Mesodermal cell (in vitro differentiated cells): ENCODE data around the gene ACTL6B.
"Not testable (repeated sequence)": the region's sequence is repeated elsewhere in the genome, so short reads cannot be mapped to it uniquely, and the experiment has no call there.

Source experiments
- H3K27ac ChIP-seq: 2 replicates; pipeline ENCODE4 v1.7.0; 2013; ENCODE audit warnings: mild to moderate bottlenecking, low read depth, low read length, moderate library complexity; ENCODE audit not compliant: severe bottlenecking
- H3K36me3 ChIP-seq: 2 replicates; pipeline ENCODE4 v1.7.1; 2013; ENCODE audit warnings: mild to moderate bottlenecking, low read length, moderate library complexity; ENCODE audit not compliant: control insufficient read depth, insufficient read depth
- H3K4me1 ChIP-seq: one replicate; pipeline ENCODE4 v1.7.1; 2013; ENCODE audit warnings: mild to moderate bottlenecking, low read length; ENCODE audit not compliant: insufficient read depth, control insufficient read depth, poor library complexity, severe bottlenecking
- H3K4me3 ChIP-seq: 2 replicates; pipeline ENCODE4 v1.7.0; 2013; ENCODE audit warnings: low read length, control low read depth, mild to moderate bottlenecking; ENCODE audit not compliant: insufficient read depth, poor library complexity, severe bottlenecking; ENCODE audit errors: extremely low read depth
- H3K9me3 ChIP-seq: 2 replicates; pipeline ENCODE4 v1.7.1; 2013; ENCODE audit warnings: mild to moderate bottlenecking, low read length, moderate library complexity; ENCODE audit not compliant: control insufficient read depth
- WGBS, 2 experiments: methylation state at CpG; one replicate each; pipeline ENCODE4 v1.1.5; 2013; ENCODE audit warnings: missing lambda C conversion rate in 2 of 2; ENCODE audit not compliant: insufficient coverage in 2 of 2; 5-methylcytosine and 5-hydroxymethylcytosine counted together

ACTL6B gene

DNA sequence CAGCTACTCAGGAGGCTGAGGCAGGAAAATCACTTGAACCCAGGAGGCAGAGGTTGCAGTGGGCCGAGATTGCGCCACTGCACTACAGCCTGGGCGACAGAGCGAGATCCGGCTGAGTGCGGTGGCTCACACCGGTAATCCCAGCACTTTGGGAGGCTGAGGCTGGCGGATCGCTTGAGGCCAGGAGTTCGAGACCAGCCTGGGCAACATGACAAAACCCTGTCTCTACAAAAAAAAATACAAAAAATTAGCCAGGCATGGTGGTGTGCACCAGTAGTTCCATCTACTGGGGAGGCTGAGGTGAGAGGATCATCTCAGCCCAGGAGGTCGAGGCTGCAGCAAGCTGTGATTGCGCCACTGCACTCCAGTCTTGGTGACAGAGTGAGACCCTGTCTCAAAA, 12.9 kb upstream of the ACTL6B start:
- 89 to 91% methylated on average over 9 to 11 of the region's 12 CpGs for WGBS, 2 experiments
- not testable (repeated sequence) for H3K4me1 ChIP-seq, H3K9me3 ChIP-seq, H3K4me3 ChIP-seq, H3K27ac ChIP-seq, H3K36me3 ChIP-seq

DNA sequence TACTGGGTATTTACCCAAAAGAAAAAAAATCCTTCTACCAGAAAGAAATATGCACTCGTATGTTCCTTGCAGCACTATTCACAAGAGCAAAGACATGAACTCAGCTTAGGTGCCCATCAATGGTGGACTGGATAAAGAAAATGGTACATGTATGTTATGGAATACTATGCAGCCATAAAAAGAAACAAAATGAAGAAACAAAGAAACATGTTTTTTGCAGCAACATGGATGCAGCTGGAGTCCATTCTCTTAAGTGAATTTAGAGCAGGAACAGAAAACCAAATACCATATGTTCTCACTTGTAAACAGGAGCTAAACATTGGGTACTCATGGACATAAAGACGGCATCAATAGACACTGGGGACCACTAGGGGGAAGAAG, 11.8 kb upstream of the ACTL6B start:
- 83 to 100% methylated on average over 1 of the region's 2 CpGs for WGBS, 2 experiments
- H3K36me3 ChIP-seq: no peaks in the 10 kb centered on the region
- no peak overlapping the region for H3K27ac ChIP-seq
- H3K9me3 ChIP-seq: no peaks in the 10 kb centered on the region
- no peak overlapping the region for H3K4me3 ChIP-seq
- no peaks in the 10 kb centered on the region for H3K4me1 ChIP-seq

- no peak overlapping the region for H3K27ac ChIP-seq
- no peaks in the 10 kb centered on the region for H3K9me3 ChIP-seq
- WGBS, 2 experiments: 86 to 89% methylated on average over 9 to 15 of the region's 16 CpGs
- H3K4me1 ChIP-seq: no peaks in the 10 kb centered on the region
- no peak overlapping the region for H3K4me3 ChIP-seq
- H3K36me3 ChIP-seq: no peaks in the 10 kb centered on the region
Observed at GRCh38 chr7:100667331-100668068, 11.3 kb upstream of the ACTL6B start.

- 82 to 93% methylated on average over 2 to 3 of the region's 5 CpGs for WGBS, 2 experiments
- H3K4me3 ChIP-seq: no peak overlapping the region
- no peaks in the 10 kb centered on the region for H3K4me1 ChIP-seq
- H3K36me3 ChIP-seq: no peaks in the 10 kb centered on the region
- H3K9me3 ChIP-seq: no peaks in the 10 kb centered on the region
- H3K27ac ChIP-seq: no peak overlapping the region
Observed at GRCh38 chr7:100665168-100665726, 9.0 kb upstream of the ACTL6B start.

DNA sequence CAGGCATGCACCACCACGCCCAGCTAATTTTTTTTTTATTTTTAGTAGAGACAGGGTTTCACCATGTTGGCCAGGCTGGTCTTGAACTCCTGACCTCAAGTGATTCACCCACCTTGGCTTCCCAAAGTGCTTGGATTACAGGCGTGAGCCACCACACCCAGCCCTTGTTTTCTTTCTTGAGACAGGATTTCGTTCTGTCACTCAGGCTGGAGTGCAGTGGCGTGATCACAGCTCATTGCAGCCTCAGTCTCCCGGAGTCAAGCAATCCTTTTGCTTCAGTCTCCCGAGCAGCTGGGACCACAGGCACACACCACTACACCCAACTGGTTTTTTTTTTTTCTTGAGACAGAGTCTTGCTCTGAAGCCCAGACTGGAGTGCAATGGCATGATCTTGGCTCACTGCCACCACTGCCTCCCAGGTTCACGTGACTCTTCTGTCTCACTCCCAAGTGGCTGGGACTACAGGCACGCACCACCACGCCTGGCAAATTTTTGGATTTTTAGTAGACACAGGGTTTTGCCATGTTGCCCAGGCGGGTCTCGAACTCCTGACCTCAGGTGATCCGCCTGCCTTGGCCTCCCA, 6.0 kb upstream of the ACTL6B start:
- H3K4me1 ChIP-seq, H3K9me3 ChIP-seq, H3K4me3 ChIP-seq, H3K36me3 ChIP-seq, H3K27ac ChIP-seq: not testable (repeated sequence)
- 89 to 91% methylated on average over 11 to 12 of the region's 12 CpGs for WGBS, 2 experiments

DNA sequence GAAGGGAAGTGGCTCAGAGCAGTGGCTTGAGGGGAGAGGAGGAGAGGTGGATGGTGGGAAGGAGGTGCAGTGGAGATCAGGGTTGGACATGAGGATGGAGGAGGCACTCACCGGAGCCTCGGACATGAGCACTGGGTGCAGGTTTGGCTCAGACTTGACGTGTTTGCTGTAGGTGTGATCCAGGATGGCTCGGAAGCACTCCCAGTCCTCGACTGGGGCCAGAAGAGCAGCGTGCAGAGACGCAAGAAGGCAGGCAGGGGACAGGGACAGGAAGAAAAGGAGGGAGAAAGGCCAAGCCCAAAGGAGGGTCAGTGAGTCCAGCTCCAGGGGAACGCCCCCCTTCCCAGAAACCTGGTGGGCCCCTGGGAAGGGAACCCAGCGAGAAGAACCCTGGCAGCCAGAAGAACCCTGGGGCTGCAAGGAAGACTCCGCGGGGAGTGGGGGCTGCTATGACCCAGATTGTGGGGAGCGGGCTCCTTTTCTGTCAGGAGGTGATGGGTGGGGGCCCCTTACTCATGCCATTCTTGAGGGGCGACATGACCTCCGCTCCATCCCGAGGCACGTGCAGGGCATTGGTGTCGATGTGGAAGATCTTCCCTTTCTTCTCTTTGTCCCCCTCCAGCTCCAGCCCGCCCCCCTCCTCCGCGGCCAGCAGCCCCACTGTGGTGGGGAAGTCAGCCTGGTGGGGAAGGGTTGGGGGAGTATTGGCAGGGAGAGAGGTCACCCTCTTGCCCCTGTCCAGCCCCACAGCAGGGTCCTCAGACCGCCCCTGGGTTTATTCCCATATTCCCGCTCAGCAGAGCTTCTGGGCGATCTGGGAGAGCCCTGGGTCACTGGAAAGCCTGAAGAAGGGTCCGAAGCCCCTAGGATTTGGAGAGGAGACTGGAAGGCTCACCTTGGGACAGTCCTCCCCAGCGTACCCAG, 1.1 kb downstream of the ACTL6B start:
- H3K36me3 ChIP-seq: no peaks in the 10 kb centered on the region
- WGBS, 2 experiments: 60 to 63% methylated on average over 13 to 18 of the region's 25 CpGs
- no peak overlapping the region for H3K27ac ChIP-seq
- no peak overlapping the region for H3K4me3 ChIP-seq
- H3K9me3 ChIP-seq: no peaks in the 10 kb centered on the region
- H3K4me1 ChIP-seq: no peaks in the 10 kb centered on the region

DNA sequence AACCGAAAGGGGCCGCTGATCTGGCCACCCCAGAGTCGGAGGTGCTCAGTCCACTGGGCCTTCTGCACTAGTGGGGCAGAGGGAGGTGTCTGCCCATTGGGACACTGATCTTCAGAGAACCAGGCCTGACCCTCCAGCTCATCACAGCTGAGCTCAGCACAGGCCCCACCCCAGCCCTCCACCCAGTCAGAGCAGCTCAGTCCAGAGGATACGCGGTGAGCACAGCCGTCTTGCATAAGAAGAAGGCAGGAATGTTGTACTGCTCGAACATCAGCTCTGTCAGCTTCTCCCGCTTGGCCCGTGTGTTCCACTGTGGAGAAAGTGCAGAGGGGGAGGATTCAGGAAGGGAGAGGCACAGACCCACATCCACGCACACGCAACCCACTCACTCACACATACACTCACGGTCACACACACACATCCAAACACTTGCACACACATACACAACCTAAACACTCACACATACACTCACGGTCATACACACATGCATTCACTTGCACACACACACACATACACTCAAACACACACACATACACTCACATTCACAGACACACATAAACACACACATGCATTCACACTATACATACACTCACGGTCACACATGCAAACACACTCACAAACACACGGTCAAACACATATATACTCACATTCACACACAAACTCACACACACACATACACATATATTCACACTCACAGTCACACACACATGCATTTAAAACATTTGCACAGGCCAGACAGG, 6.3 kb downstream of the ACTL6B start:
- 88 to 89% methylated on average over 4 to 12 of the region's 15 CpGs for WGBS, 2 experiments
- Histone ChIP-seq H3K4me1 (no peaks in the 10 kb centered on the region), H3K4me3 (no peak overlapping the region), H3K9me3 (no peaks in the 10 kb centered on the region), H3K36me3 (no peaks in the 10 kb centered on the region), H3K27ac (no peak overlapping the region)

DNA sequence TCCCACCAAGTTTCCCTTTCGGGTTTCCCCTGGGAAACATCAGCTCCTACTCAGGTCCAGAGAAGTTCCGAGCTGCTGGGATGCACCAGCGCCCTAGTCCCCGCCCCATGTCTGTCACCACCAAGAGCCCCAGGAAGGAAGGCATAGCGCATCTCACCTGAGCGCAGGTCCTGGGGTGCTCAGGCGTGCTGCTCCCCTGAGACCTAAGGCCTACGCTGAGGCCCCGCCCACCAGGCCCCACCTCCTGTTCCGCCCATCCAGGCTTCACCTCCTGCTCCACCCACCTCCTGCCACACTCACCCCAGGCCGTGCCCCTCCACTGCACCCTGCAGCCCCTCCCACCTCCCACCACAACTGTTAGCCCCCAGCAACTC, 13.7 kb downstream of the ACTL6B start:
- H3K36me3 ChIP-seq: no peaks in the 10 kb centered on the region
- WGBS, 2 experiments: 79 to 86% methylated on average over 8 of the region's 11 CpGs
- H3K27ac ChIP-seq: no peak overlapping the region
- no peak overlapping the region for H3K4me3 ChIP-seq
- H3K9me3 ChIP-seq: no peaks in the 10 kb centered on the region
- no peaks in the 10 kb centered on the region for H3K4me1 ChIP-seq

DNA sequence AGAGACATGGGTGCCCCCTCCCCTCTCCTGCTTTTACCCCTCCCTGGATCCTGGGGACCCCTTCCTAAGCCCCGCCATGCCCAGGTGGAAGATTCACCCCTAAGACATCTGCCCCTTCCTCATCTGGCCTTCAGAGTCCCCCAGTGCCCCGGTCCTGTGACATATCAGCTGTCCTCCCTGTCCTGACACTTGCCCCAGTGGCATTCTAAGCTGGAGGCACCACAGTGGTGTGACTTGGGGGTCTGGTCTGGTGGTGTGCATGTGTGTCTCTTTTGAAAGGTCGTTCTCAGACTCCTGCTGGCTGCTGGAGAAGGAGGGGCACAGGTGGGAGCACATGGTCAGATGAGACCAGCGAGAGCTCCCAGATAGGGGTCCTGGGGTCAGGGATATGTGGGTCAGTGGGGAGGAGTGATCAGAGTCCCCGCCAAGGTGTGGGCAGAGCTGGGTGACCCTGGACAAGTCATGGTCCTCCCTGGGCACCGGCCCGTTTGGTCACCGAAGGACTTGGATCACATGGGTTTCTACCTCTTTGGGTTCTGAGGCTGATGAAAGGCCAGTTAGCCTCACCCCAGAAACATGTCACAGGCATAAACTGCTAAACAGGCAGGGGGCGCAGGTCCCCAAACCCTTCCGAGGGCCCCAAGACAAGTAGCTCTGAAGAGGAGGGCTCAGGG, 14.3 kb downstream of the ACTL6B start:
- no peaks in the 10 kb centered on the region for H3K36me3 ChIP-seq
- H3K9me3 ChIP-seq: no peaks in the 10 kb centered on the region
- H3K27ac ChIP-seq: no peak overlapping the region
- H3K4me3 ChIP-seq: no peak overlapping the region
- no peaks in the 10 kb centered on the region for H3K4me1 ChIP-seq
- WGBS, 2 experiments: 93 to 95% methylated on average over 9 to 10 of the region's 10 CpGs

- Histone ChIP-seq H3K36me3 (no peaks in the 10 kb centered on the region), H3K9me3 (no peaks in the 10 kb centered on the region), H3K27ac (no peak within 1 kb of the TSS), H3K4me3 (no peak within 1 kb of the TSS), H3K4me1 (no peaks in the 10 kb centered on the region)
- WGBS, 2 experiments: 87 to 94% methylated on average over 7 to 8 of the region's 10 CpGs
Observed at GRCh38 chr7:100641463-100641859, 14.8 kb downstream of the ACTL6B start, which contains the start of gene TFR2. Gene TFR2 (minus strand): TSS chr7:100641552. CDS start chr7:100641509, 43 bp downstream.
